Upper lobe of right lung (tissue), 1 donor: Measurements from ENCODE around the gene IRF2BP2. TPM values are rescaled to one million over a fixed set of nuclear protein-coding genes. Genes with fewer than 3 reads are reported as not detected.

Experiments
- ATAC-seq: fragments of 200-7000 bp; cut with Tn5 transposase; one replicate; pipeline ENCODE4 v1.9.1; 2020; ENCODE audit warnings: mild to moderate bottlenecking, moderate library complexity
- DNase-seq: peaks from one replicate; pipeline ENCODE4 v3.0.0-alpha.2; 2020
- H3K27ac ChIP-seq: fragments of 200-600 bp; one replicate; pipeline ENCODE4 v1.8.0; 2022
- H3K27me3 ChIP-seq: fragments of 200-600 bp; one replicate; pipeline ENCODE4 v1.8.0; 2022; ENCODE audit warnings: mild to moderate bottlenecking
- H3K36me3 ChIP-seq: fragments of 200-600 bp; one replicate; pipeline ENCODE4 v1.8.0; 2022
- H3K4me1 ChIP-seq: fragments of 200-600 bp; one replicate; pipeline ENCODE4 v1.8.0; 2022
- H3K4me3 ChIP-seq: fragments of 200-600 bp; one replicate; pipeline ENCODE4 v1.8.0; 2022; ENCODE audit warnings: mild to moderate bottlenecking
- H3K9me3 ChIP-seq: fragments of 200-600 bp; one replicate; pipeline ENCODE4 v1.8.0; 2022
- CTCF ChIP-seq: fragments of 200-600 bp; IDR thresholded peaks from one replicate; pipeline ENCODE4 v1.8.0; 2022; ENCODE audit warnings: antibody characterized with exemption
- intact Hi-C: fragments of 100-400 bp; cut with DNase I; formaldehyde crosslinking; loops from one replicate; pipeline ENCODE4 v1.11.0; 2022
- total RNA-seq: library from RNA; stranded (reverse); fragmentation: NEBNext Ultra II Directional; extraction: Animal tissue kit (Norgen Biotek cat#: 25700); gene quantifications from one replicate; pipeline ENCODE4 v1.2.1, GENCODE V29; 2021
- donor health status: DM: no; HTN: yes; CAD: no; lungs with severe emphysema.

IRF2BP2 gene
- total RNA-seq, 1 donor from 2014 or later: 161 TPM

GRCh38 chr1:234584926-234585325, 25.1 kb downstream of the IRF2BP2 start:
- DNase-seq (no peak), ATAC-seq (no peak)
- Histone ChIP-seq H3K27ac (peak overlapping the region; percentile 4), H3K27me3 (no peaks in the 10 kb centered on the region), H3K36me3 (no peaks in the 10 kb centered on the region), H3K9me3 (no peaks in the 10 kb centered on the region), H3K4me3 (no peak overlapping the region), H3K4me1 (peaks cover 9% of the 10 kb centered on the region)
- intact Hi-C loops: no loop called here
- no peak for TF ChIP-seq CTCF

- Histone ChIP-seq H3K4me3 (no peak overlapping the region), H3K9me3 (no peaks in the 10 kb centered on the region), H3K27me3 (no peaks in the 10 kb centered on the region), H3K36me3 (no peaks in the 10 kb centered on the region), H3K4me1 (peaks cover 9% of the 10 kb centered on the region), H3K27ac (no peak overlapping the region)
- intact Hi-C loops: no loop called here
- no peak for ATAC-seq
- DNase-seq: no peak
- no peak for TF ChIP-seq CTCF
These were observed 25.6 kb downstream of the IRF2BP2 start for GRCh38 chr1:234584420-234584805.

GRCh38 chr1:234583755-234584419, 26.1 kb downstream of the IRF2BP2 start:
- no peaks in the 10 kb centered on the region for H3K36me3 ChIP-seq
- no peaks in the 10 kb centered on the region for H3K27me3 ChIP-seq
- DNase-seq: no peak
- no peak overlapping the region for H3K4me3 ChIP-seq
- H3K9me3 ChIP-seq: no peaks in the 10 kb centered on the region
- TF ChIP-seq CTCF: no peak
- intact Hi-C loops: no loop called here
- H3K4me1 ChIP-seq: peaks cover 9% of the 10 kb centered on the region
- no peak overlapping the region for H3K27ac ChIP-seq
- ATAC-seq: peak; percentile 56

GRCh38 chr1:234582681-234583301, 27.2 kb downstream of the IRF2BP2 start:
- intact Hi-C loops: no loop called here
- no peak overlapping the region for H3K27ac ChIP-seq
- ATAC-seq: no peak

GRCh38 chr1:234582186-234582585, 27.8 kb downstream of the IRF2BP2 start:
- intact Hi-C loops: no loop called here
- no peak for DNase-seq
- Histone ChIP-seq H3K27me3 (no peaks in the 10 kb centered on the region), H3K9me3 (no peaks in the 10 kb centered on the region), H3K4me3 (no peak overlapping the region), H3K36me3 (no peaks in the 10 kb centered on the region), H3K4me1 (peaks cover 7% of the 10 kb centered on the region), H3K27ac (no peak overlapping the region)
- ATAC-seq: no peak
- TF ChIP-seq CTCF: no peak

More at GRCh38 chr1:234582681-234583301, 27.2 kb downstream of the IRF2BP2 start:
- Histone ChIP-seq H3K36me3 (no peaks in the 10 kb centered on the region), H3K4me3 (no peak overlapping the region), H3K27me3 (no peaks in the 10 kb centered on the region), H3K9me3 (no peaks in the 10 kb centered on the region), H3K4me1 (peaks cover 9% of the 10 kb centered on the region)
- no peak for DNase-seq
- TF ChIP-seq CTCF: no peak
